HCT116 (cell line): Measurements from ENCODE around the gene AWAT2. TPM values are rescaled to one million over a fixed set of nuclear protein-coding genes. Genes with fewer than 3 reads are reported as not detected.

Experiments
- ATAC-seq: fragments of 200-7000 bp; cut with Tn5 transposase; 2 replicates; pipeline ENCODE4 v1.9.1; 2020; ENCODE audit warnings: mild to moderate bottlenecking, moderate library complexity
- BruUV-seq: library from RNA; stranded (reverse); fragments of 400-500 nt; replicated peaks from 2 replicates; lab custom pipeline; 2021; lab: Mats Ljungman, UMichigan
- CTCF ChIA-PET: fragments of 300-600 bp; sonication (Branson Sonifier 250); formaldehyde crosslinking; loops from one replicate; lab custom pipeline; 2021; ENCODE audit warnings: antibody characterized with exemption; lab: Charles Lee
- POLR2A ChIA-PET: fragments of 300-600, 350-600 bp; sonication (Branson Sonifier 250); formaldehyde crosslinking; loops from one replicate; lab custom pipeline; 2021; ENCODE audit warnings: antibody characterized with exemption; lab: Charles Lee
- RAD21 ChIA-PET, 2 experiments: fragments of 300-600 bp; sonication (Branson Sonifier 250); formaldehyde crosslinking; loops; one replicate each; lab custom pipeline; 2023; ENCODE audit warnings: low total read pairs in 2 of 2; ENCODE audit not compliant: uncharacterized antibody in 2 of 2, unreplicated experiment in 2 of 2, low non-redundant PET in 1 of 2; lab: Charles Lee
- DNase-seq: peaks from one replicate; pipeline ENCODE4 v3.0.0-alpha.2; 2010; ENCODE audit warnings: low read depth, low spot score
- H2AFZ ChIP-seq: fragments of 200-600 bp; shearing (Covaris generic), sonication (generic); 2 replicates; pipeline ENCODE4 v1.6.1; 2017; ENCODE audit warnings: low read depth, mixed run types, mixed read lengths, antibody characterized with exemption, low read length; ENCODE audit not compliant: poor library complexity, severe bottlenecking
- H3K27ac ChIP-seq: 2 replicates; pipeline ENCODE4 v1.5.1; 2012; ENCODE audit warnings: low read depth, low read length
- H3K27me3 ChIP-seq: fragments of 200-600 bp; sonication (generic); 2 replicates; pipeline ENCODE4 v1.6.1; 2016; ENCODE audit warnings: mixed run types, low read length, mixed read lengths; ENCODE audit not compliant: insufficient read depth
- H3K36me3 ChIP-seq, 2 experiments: fragments of 200-500 bp in 1 of 2; fragments of 200-600 bp in 1 of 2; sonication (Bioruptor generic) in 1 of 2; sonication (generic) in 1 of 2; 2 replicates each; pipeline versions ENCODE4 v1.5.1 to v1.6.1; 2014 to 2016; ENCODE audit warnings: low read length in 2 of 2, inconsistent platforms in 1 of 2, mixed read lengths in 1 of 2, mixed run types in 1 of 2; ENCODE audit not compliant: insufficient read depth in 2 of 2, control insufficient read depth in 1 of 2
- H3K4me1 ChIP-seq, 2 experiments: fragments of 200-600 bp in 1 of 2; sonication (generic) in 1 of 2; 2 replicates each; pipeline versions ENCODE4 v1.5.1 to v1.6.1; 2012 to 2017; ENCODE audit warnings: low read length in 2 of 2, inconsistent platforms in 1 of 2, mild to moderate bottlenecking in 1 of 2, mixed read lengths in 1 of 2, mixed run types in 1 of 2, moderate library complexity in 1 of 2; ENCODE audit not compliant: insufficient read depth in 2 of 2, control insufficient read depth in 1 of 2
- H3K4me2 ChIP-seq: fragments of 200-600 bp; sonication (generic); 2 replicates; pipeline ENCODE4 v1.6.1; 2017; ENCODE audit warnings: mixed run types, low read length, mixed read lengths
- H3K4me3 ChIP-seq, 2 experiments: fragments of 200-600 bp in 1 of 2; sonication (generic) in 1 of 2; replicated peaks in 1 of 2; 2 replicates each; pipeline ENCODE4 v1.5.1; 2011 to 2016; ENCODE audit warnings: low read length in 2 of 2, control low read depth in 1 of 2, low read depth in 1 of 2, mild to moderate bottlenecking in 1 of 2, mixed read lengths in 1 of 2, mixed run types in 1 of 2
- H3K79me2 ChIP-seq: fragments of 200-600 bp; sonication (generic); 2 replicates; pipeline ENCODE4 v1.6.1; 2017; ENCODE audit warnings: mild to moderate bottlenecking, mixed run types, low read length, moderate library complexity, mixed read lengths; ENCODE audit not compliant: insufficient read depth
- H3K9ac ChIP-seq: fragments of 200-600 bp; sonication (generic); 2 replicates; pipeline ENCODE4 v1.6.1; 2016; ENCODE audit warnings: low read length, mixed read lengths
- H3K9me2 ChIP-seq: fragments of 200-600 bp; sonication (generic), shearing (Covaris generic); 2 replicates; pipeline ENCODE4 v1.6.1; 2017; ENCODE audit warnings: mixed run types, mild to moderate bottlenecking, moderate library complexity; ENCODE audit not compliant: insufficient read depth
- H3K9me3 ChIP-seq, 2 experiments: fragments of 200-500 bp in 1 of 2; fragments of 200-600 bp in 1 of 2; sonication (Bioruptor generic) in 1 of 2; sonication (generic) in 1 of 2; 2 replicates each; pipeline ENCODE4 v1.6.1; 2014 to 2017; ENCODE audit warnings: low read length in 2 of 2, mixed read lengths in 2 of 2, inconsistent platforms in 1 of 2, low read depth in 1 of 2, mild to moderate bottlenecking in 1 of 2, mixed run types in 1 of 2, moderate library complexity in 1 of 2; ENCODE audit not compliant: control insufficient read depth in 1 of 2, insufficient read depth in 1 of 2
- H4K20me1 ChIP-seq: fragments of 200-600 bp; sonication (generic), shearing (Covaris generic); 2 replicates; pipeline ENCODE4 v1.6.1; 2017; ENCODE audit warnings: mixed run types, mild to moderate bottlenecking, moderate library complexity; ENCODE audit not compliant: insufficient read depth
- EGR1 ChIP-seq: IDR thresholded peaks from 2 replicates; pipeline ENCODE4 v1.6.1; 2012; ENCODE audit warnings: low read depth
- FOSL1 ChIP-seq: IDR thresholded peaks from 2 replicates; pipeline ENCODE4 v1.6.1; 2012; ENCODE audit warnings: low read depth
- MAX ChIP-seq: IDR thresholded peaks from 2 replicates; pipeline ENCODE4 v1.6.1; 2012
- POLR2AphosphoS5 ChIP-seq: IDR thresholded peaks from 2 replicates; pipeline ENCODE4 v1.6.1; 2011; ENCODE audit warnings: mild to moderate bottlenecking, low read depth, low read length, moderate library complexity
- SP1 ChIP-seq: IDR thresholded peaks from 2 replicates; pipeline ENCODE4 v1.6.1; 2012; ENCODE audit warnings: low read depth
- intact Hi-C: fragments of 100-400 bp; cut with micrococcal nuclease; formaldehyde crosslinking; loops from 2 replicates; pipeline ENCODE4 v1.10.0; 2022
- microRNA-seq: library from miRNA; unstranded; fragments of <30 nt; microRNA quantifications from one replicate; pipeline ENCODE4, GENCODE V29; 2016; ENCODE audit warnings: borderline number of aligned reads
- total RNA-seq: library from RNA; stranded (reverse); gene quantifications from one replicate; pipeline ENCODE4 v1.2.1, GENCODE V29; 2021; ENCODE audit not compliant: unreplicated experiment

The AWAT2 gene
- total RNA-seq, 1 experiment from 2014 or later, result not detected

DNA sequence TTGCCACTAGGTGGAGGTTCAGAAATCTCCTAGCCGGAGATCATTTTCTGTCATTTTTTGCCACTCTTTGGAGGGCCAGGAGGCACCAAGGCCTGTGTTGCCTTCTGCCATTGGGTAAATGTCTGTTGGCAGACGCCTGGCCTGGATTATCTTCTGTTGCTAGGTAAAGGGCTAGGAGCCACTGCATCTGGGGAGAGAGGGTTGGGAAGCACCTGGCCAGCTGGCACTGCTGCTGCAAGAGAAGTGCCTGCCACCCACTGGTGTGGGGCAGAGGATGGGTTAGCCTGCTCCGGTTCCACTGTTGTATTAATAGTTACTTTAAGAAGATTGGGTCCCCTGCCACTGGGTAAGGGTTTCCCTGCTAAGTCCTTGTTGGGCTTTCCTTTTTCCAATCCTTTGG lies 58.1 kb downstream of the AWAT2 start:
- no TSS peak for BruUV-seq
- RAD21 ChIA-PET, result no interaction called here
- no peak overlapping the region for H3K4me2 ChIP-seq
- ATAC-seq, result no peak
- H3K9me2 ChIP-seq, result no peaks in the 10 kb centered on the region
- H3K9me3 ChIP-seq, result no peaks in the 10 kb centered on the region
- H2AFZ ChIP-seq, result no peak overlapping the region
- CTCF ChIA-PET, result no interaction called here
- H3K36me3 ChIP-seq, result no peaks in the 10 kb centered on the region
- no peaks in the 10 kb centered on the region for H3K27me3 ChIP-seq
- no peak overlapping the region for H3K4me3 ChIP-seq
- no peaks in the 10 kb centered on the region for H3K79me2 ChIP-seq
- DNase-seq, result no peak
- H3K9ac ChIP-seq, result no peak overlapping the region
- peaks cover 4 to 8% of the 10 kb centered on the region in 2 experiments; a peak in 3 of 4 replicates for H3K4me1 ChIP-seq
- intact Hi-C loops, result no loop called here
- TF ChIP-seq POLR2AphosphoS5 (no peak), MAX (no peak), FOSL1 (no peak), EGR1 (no peak), SP1 (no peak)
- TF ChIP-seq, all 23 proteins: peak for 0
- H3K27ac ChIP-seq, result no peak overlapping the region
- no peaks in the 10 kb centered on the region for H4K20me1 ChIP-seq
- POLR2A ChIA-PET, result no interaction called here

Small RNA genes lying within 50 kb of the gene (microRNA-seq; reads per million reads assigned to microRNA genes)
- 15.3 reads per million, percentile 37 among the genes with 10 or more reads in this experiment for gene MIR676

Other genes starting within 250 kb of the AWAT2 start
- not detected for gene OTUD6A, start 12.5 kb upstream of the AWAT2 start, total RNA-seq
- 50.7 TPM for gene IGBP1, start 83.5 kb upstream of the AWAT2 start, total RNA-seq
- gene DGAT2L6, start 127.5 kb upstream of the AWAT2 start, total RNA-seq, result not detected
- not detected for gene AWAT1, start 184.7 kb upstream of the AWAT2 start, total RNA-seq
- gene P2RY4, start 210.3 kb upstream of the AWAT2 start, total RNA-seq, result not detected
- gene ARR3, start 218.4 kb upstream of the AWAT2 start, total RNA-seq, result not detected
- not detected for gene RAB41, start 232.2 kb upstream of the AWAT2 start, total RNA-seq
- gene PDZD11, start 240.0 kb upstream of the AWAT2 start, total RNA-seq, result 29.6 TPM
- gene KIF4A, start 240.2 kb upstream of the AWAT2 start, total RNA-seq, result 40.3 TPM